ENCODE measurements around the gene CWF19L1. TPM values are rescaled to one million over a fixed set of nuclear protein-coding genes. Genes with fewer than 3 reads are reported as not detected.

Gene CWF19L1
- total RNA-seq, 1 experiment from 2014 or later, result 38.0 TPM

GRCh38 chr10:100232101-100232500, 35.3 kb downstream of the CWF19L1 start:
- Histone ChIP-seq H2BK5ac (ENCODE audit: insufficient read length, low read length) (no peak overlapping the region), H3K9ac (ENCODE audit: extremely low read depth, insufficient read length, low read length) (no peak overlapping the region), H2BK12ac (ENCODE audit: insufficient read length, low read depth, low read length) (no peak overlapping the region), H4K8ac (replicated peaks; ENCODE audit: insufficient read length, low read depth, low read length) (no peak overlapping the region), H2BK120ac (ENCODE audit: low read depth, low read length, poor library complexity, severe bottlenecking) (no peak overlapping the region), H2BK15ac (ENCODE audit: low read depth, low read length) (no peak overlapping the region), H3K56ac (ENCODE audit: insufficient read length, low read depth, low read length) (no peak overlapping the region), H3K23me2 (ENCODE audit: insufficient read length, low read depth, low read length, poor library complexity, severe bottlenecking) (peaks cover 3% of the 10 kb centered on the region), H2AK5ac (ENCODE audit: insufficient read length, low read length) (no peak overlapping the region), H3T11ph (ENCODE audit: low read length) (no peak overlapping the region), H3K27ac (ENCODE audit: insufficient read length, low read depth, low read length) (no peak overlapping the region), H3K27me3 (ENCODE audit: insufficient read depth, low read length) (no peaks in the 10 kb centered on the region), H4K5ac (ENCODE audit: insufficient read length, low read depth, low read length) (no peak overlapping the region), H3K23ac (ENCODE audit: insufficient read length, low read depth, low read length) (no peak overlapping the region), H3K14ac (ENCODE audit: insufficient read depth, low read length) (no peak overlapping the region), H2BK20ac (ENCODE audit: low read depth, low read length, poor library complexity, severe bottlenecking) (no peak overlapping the region), H2AFZ (ENCODE audit: low read length) (no peak overlapping the region), H3K79me1 (ENCODE audit: insufficient read depth, low read depth, low read length, poor library complexity, severe bottlenecking) (peaks cover 2% of the 10 kb centered on the region), H3K18ac (ENCODE audit: insufficient read length, low read depth, low read length) (no peak overlapping the region), H3K4ac (ENCODE audit: low read depth, low read length) (no peak overlapping the region), H3K9me3 (ENCODE audit: control insufficient read depth, low read depth, low read length) (no peaks in the 10 kb centered on the region), H3K4me2 (ENCODE audit: insufficient read depth, insufficient read length, low read length) (no peak overlapping the region), H3K4me1 (ENCODE audit: insufficient read depth, low read length) (no peaks in the 10 kb centered on the region), H4K91ac (ENCODE audit: insufficient read length, low read depth, low read length) (no peak overlapping the region), H3K79me2 (ENCODE audit: insufficient read depth, low read length) (peaks cover 6% of the 10 kb centered on the region; the same call in 1 of the 2 replicates), H4K20me1 (ENCODE audit: control insufficient read depth, insufficient read depth, insufficient read length) (no peaks in the 10 kb centered on the region)
- no CpG with 5 or more reads among the region's 2 CpGs for WGBS (ENCODE audit: extremely low coverage, insufficient read length, low lambda C conversion rate)
- Mint-ChIP-seq H3K4me3 (no peak overlapping the region), H3K36me3 (ENCODE audit: insufficient read depth in 1 of 3, low read depth in 3 of 3) (peaks cover 4 to 40% (median 21%) of the 10 kb centered on the region in 3 experiments; a peak in 5 of 7 replicates), H3K4me1 (peaks cover 5% of the 10 kb centered on the region in 2 experiments), H3K27ac (no peak overlapping the region), H3K9me3 (no peaks in the 10 kb centered on the region; a peak in 1 of 5 replicates), H3K27me3 (ENCODE audit: low read depth) (no peaks in the 10 kb centered on the region)
- no peak for TF ChIP-seq CTCF (conservative IDR thresholded peaks at IDR 0.05)
- no peak for DNase-seq
